Stomach (tissue), 9 donors: ENCODE data around the gene PRKRA. TPM values are rescaled to one million over a fixed set of nuclear protein-coding genes. Genes with fewer than 3 reads are reported as not detected.
"Not testable (repeated sequence)": the region's sequence is repeated elsewhere in the genome, so short reads cannot be mapped to it uniquely, and the experiment has no call there.

Source experiments
- DNase-seq, 2 donors: peaks; one replicate each; pipeline versions ENCODE4 v3.0.0 to v3.0.0-alpha.2; 2013 to 2019
- H3K27ac ChIP-seq, 5 donors: fragments of 200-600 bp in 4 of 5; sonication (generic) in 4 of 5; one replicate each; pipeline ENCODE4 v1.5.1; 2013 to 2019; ENCODE audit warnings: mild to moderate bottlenecking in 1 of 5, moderate library complexity in 1 of 5
- H3K27me3 ChIP-seq, 3 donors: fragments of 200-600 bp; sonication (generic); one replicate each; pipeline ENCODE4 v1.5.1; 2017 to 2019; ENCODE audit warnings: mixed run types in 1 of 3
- H3K36me3 ChIP-seq, 4 donors: fragments of 200-600 bp; sonication (generic); 1 replicate in 3 of 4; 2 replicates in 1 of 4; pipeline ENCODE4 v1.5.1; 2016 to 2019
- H3K4me1 ChIP-seq, 4 donors: fragments of 200-600 bp; sonication (generic); one replicate each; pipeline ENCODE4 v1.5.1; 2016 to 2019
- H3K4me3 ChIP-seq, 4 donors: fragments of 200-600 bp; sonication (generic) in 3 of 4; one replicate each; pipeline ENCODE4 v1.5.1; 2016 to 2019; ENCODE audit warnings: mild to moderate bottlenecking in 1 of 4
- H3K9me3 ChIP-seq, 4 donors: fragments of 200-600 bp; sonication (generic); one replicate each; pipeline ENCODE4 v1.5.1; 2016 to 2019
- CTCF ChIP-seq, 7 experiments: fragments of 450-650 bp in 4 of 7; fragments of 200-600 bp in 3 of 7; sonication (generic) in 3 of 7; IDR thresholded peaks; one replicate each; pipeline ENCODE4 v1.5.1; 2016 to 2019; ENCODE audit warnings: antibody characterized with exemption in 7 of 7, control low read depth in 2 of 7, mild to moderate bottlenecking in 1 of 7
- EP300 ChIP-seq: sonication (generic); formaldehyde crosslinking; IDR thresholded peaks from one replicate; pipeline ENCODE4 v1.6.1; 2017; ENCODE audit warnings: antibody characterized with exemption
- POLR2A ChIP-seq, 4 donors: fragments of 450-650 bp; IDR thresholded peaks; one replicate each; pipeline ENCODE4 v1.6.1; 2016; ENCODE audit warnings: antibody characterized with exemption in 4 of 4, control low read depth in 2 of 4, mild to moderate bottlenecking in 1 of 4, moderate library complexity in 1 of 4
- POLR2AphosphoS5 ChIP-seq, 3 donors: sonication (generic); formaldehyde crosslinking; IDR thresholded peaks; one replicate each; pipeline ENCODE4 v1.6.1; 2016; ENCODE audit warnings: antibody characterized with exemption in 3 of 3
- WGBS, 5 donors: extraction: QIAGEN DNeasy Blood & Tissue Kit in 3 of 5; methylation state at CpG; one replicate each; pipeline versions ENCODE4 v1.1.5 to v1.1.7; 2013 to 2018; 5-methylcytosine and 5-hydroxymethylcytosine counted together
- intact Hi-C: fragments of 100-400 bp; cut with DNase I; formaldehyde crosslinking; loops from one replicate; pipeline ENCODE4 v1.15.1; 2023; ENCODE audit warnings: low total_unique reads
- polyA plus RNA-seq, 3 donors: library from polyadenylated mRNA; stranded (reverse); fragments of 200-250 nt; gene quantifications; one replicate each; pipeline ENCODE4 v1.2.3, GENCODE V29; 2013
- total RNA-seq, 5 donors: library from RNA; depleted of rRNA; stranded (reverse); fragments of >200 nt; gene quantifications; one replicate each; pipeline versions ENCODE4 v1.1.0 to v1.2.3, GENCODE V29; 2014 to 2016
- donor health status: healthy with polysubstance abuse.
- donor health status: Bipolar disorder and iron deficiency.
- donor health status: healthy.

The PRKRA gene
- total and polyA plus RNA-seq, 8 donors, result 30.6 to 145 (median 63.7) TPM

DNA sequence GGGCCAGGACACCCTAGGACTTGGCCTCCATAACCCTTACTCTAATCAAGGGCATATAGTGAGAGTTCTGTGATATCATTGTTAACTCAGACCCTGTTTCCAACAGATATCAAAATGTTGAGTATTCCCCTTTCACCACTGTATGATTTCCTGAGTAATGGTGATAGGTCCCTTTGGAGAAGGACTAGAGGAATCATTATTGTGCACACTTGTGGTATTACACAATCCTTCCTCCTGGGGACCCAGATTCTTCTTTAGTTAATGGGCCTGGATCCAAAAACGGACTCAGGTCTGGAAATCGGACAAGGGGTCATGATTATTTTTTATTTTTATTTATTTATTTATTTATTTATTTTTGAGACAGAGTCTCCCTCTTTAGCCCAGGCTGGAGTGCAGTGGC, 23.5 kb downstream of the PRKRA start:
- WGBS, 5 donors, result 81 to 98% (median 96%) methylated on average over 2 of the region's 2 CpGs
- Histone ChIP-seq H3K9me3 (peaks cover 0 to 14% (median 2%) of the 10 kb centered on the region in 4 donors), H3K4me3 (no peak overlapping the region), H3K36me3 (peaks cover 25 to 66% (median 59%) of the 10 kb centered on the region in 4 donors), H3K4me1 (no peaks in the 10 kb centered on the region), H3K27ac (no peak overlapping the region), H3K27me3 (no peaks in the 10 kb centered on the region)
- TF ChIP-seq POLR2A (IDR thresholded peaks at IDR 0.05) (no peak), EP300 (no peak), CTCF (IDR thresholded peaks at IDR 0.05) (no peak), POLR2AphosphoS5 (IDR thresholded peaks at IDR 0.05) (no peak)
- intact Hi-C loops, result no loop called here
- no peak for DNase-seq

- H3K36me3 ChIP-seq, result peaks cover 15 to 55% (median 48%) of the 10 kb centered on the region in 4 donors
- no peaks in the 10 kb centered on the region for H3K4me1 ChIP-seq
- no peak overlapping the region for H3K27ac ChIP-seq
- H3K4me3 ChIP-seq, result no peak overlapping the region
- TF ChIP-seq POLR2AphosphoS5 (IDR thresholded peaks at IDR 0.05) (no peak), EP300 (no peak), POLR2A (IDR thresholded peaks at IDR 0.05) (no peak), CTCF (IDR thresholded peaks at IDR 0.05) (no peak)
- WGBS, 5 donors, result 91 to 98% (median 97%) methylated on average over 3 of the region's 3 CpGs
- intact Hi-C loops, result no loop called here
- H3K9me3 ChIP-seq, result peaks cover 0 to 14% (median 2%) of the 10 kb centered on the region in 4 donors
- no peak for DNase-seq
- no peaks in the 10 kb centered on the region for H3K27me3 ChIP-seq
These were observed 24.6 kb downstream of the PRKRA start for GRCh38 chr2:178426388-178426787.

GRCh38 chr2:178425255-178425827, 25.6 kb downstream of the PRKRA start:
- DNase-seq, result no peak
- TF ChIP-seq POLR2AphosphoS5 (IDR thresholded peaks at IDR 0.05), result no peak
- TF ChIP-seq POLR2A (IDR thresholded peaks at IDR 0.05), result no peak
- intact Hi-C loops, result no loop called here
- Histone ChIP-seq H3K4me3 (no peak overlapping the region), H3K27me3 (no peaks in the 10 kb centered on the region), H3K9me3 (peaks cover 0 to 14% (median 2%) of the 10 kb centered on the region in 4 donors), H3K27ac (no peak overlapping the region), H3K36me3 (peaks cover 6 to 45% (median 38%) of the 10 kb centered on the region in 4 donors), H3K4me1 (no peaks in the 10 kb centered on the region)
- WGBS, 5 donors, result 95 to 98% (median 96%) methylated on average over 4 of the region's 4 CpGs

GRCh38 chr2:178423746-178424145, 27.2 kb downstream of the PRKRA start:
- DNase-seq, H3K4me3 ChIP-seq, H3K27ac ChIP-seq, H3K4me1 ChIP-seq, H3K27me3 ChIP-seq, intact Hi-C loops: not testable (repeated sequence)
- 93 to 99% (median 94%) methylated on average over 5 of the region's 5 CpGs for WGBS, 5 donors
- peaks cover 0 to 29% (median 22%) of the 10 kb centered on the region in 4 donors for H3K36me3 ChIP-seq
- H3K9me3 ChIP-seq, result peaks cover 0 to 14% (median 2%) of the 10 kb centered on the region in 4 donors

GRCh38 chr2:178422097-178422496, 28.9 kb downstream of the PRKRA start:
- no peak for TF ChIP-seq POLR2A (IDR thresholded peaks at IDR 0.05)
- no peak for TF ChIP-seq CTCF (IDR thresholded peaks at IDR 0.05)
- no peak for TF ChIP-seq EP300
- no peak for TF ChIP-seq POLR2AphosphoS5 (IDR thresholded peaks at IDR 0.05)
- Histone ChIP-seq H3K36me3 (peaks cover 0 to 14% (median 9%) of the 10 kb centered on the region in 4 donors), H3K9me3 (peaks cover 0 to 14% (median 2%) of the 10 kb centered on the region in 4 donors), H3K27me3 (no peaks in the 10 kb centered on the region), H3K4me3 (no peak overlapping the region), H3K4me1 (peaks cover 0 to 8% (median 0%) of the 10 kb centered on the region in 4 donors), H3K27ac (no peak overlapping the region)
- intact Hi-C loops, result no loop called here
- 78 to 94% (median 90%) methylated on average over 3 of the region's 3 CpGs for WGBS, 5 donors
- no peak for DNase-seq
